ENCODE data around the gene RANBP3. TPM values are rescaled to one million over a fixed set of nuclear protein-coding genes. Genes with fewer than 3 reads are reported as not detected.

The RANBP3 gene
- total RNA-seq, 1 experiment from 2014 or later: 62.4 TPM

DNA sequence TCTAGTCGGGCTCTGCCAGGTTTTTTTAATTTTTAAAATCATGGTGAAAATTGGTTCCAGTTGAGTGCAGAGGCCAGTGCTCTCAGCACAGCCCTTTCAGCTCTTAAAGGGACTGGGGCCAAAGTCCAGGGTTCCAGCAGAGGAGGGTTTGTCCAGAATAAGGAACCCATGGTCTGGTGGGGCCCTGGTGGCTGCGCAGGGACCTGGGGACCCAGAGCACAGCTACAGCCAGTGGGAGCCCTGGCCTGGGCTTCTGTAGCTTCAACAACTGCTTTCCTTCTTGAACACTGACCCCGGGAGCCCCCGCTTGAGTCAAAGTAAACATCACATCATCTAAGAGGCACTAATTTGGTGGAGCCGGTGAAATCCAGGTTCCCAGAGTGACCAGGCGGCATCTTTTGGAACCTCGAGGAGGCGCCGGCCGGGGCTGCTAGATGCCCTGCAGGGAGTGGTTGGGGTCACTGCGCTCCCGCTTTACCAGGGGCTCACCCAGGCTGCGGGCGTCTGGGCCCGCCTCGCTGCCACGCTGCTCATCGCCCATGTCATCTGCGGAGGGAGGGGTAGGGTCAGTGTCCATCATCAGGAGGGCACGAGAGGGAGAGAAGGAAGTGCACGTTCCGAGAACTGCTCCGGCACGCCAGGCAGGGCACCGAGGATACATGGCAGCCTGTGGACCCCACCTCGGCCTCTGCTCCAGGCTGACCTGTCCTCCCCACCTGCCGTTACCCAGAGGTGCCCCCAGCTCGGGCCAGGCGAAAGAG, 16.6 kb upstream of the RANBP3 start:
- no peaks in the 10 kb centered on the region for H4K20me1 ChIP-seq (ENCODE audit: insufficient read depth)
- no peaks in the 10 kb centered on the region for H3K27me3 ChIP-seq (ENCODE audit: insufficient read depth, low read length)
- no peaks in the 10 kb centered on the region for H3K9me3 ChIP-seq (ENCODE audit: control insufficient read depth in 1 of 2, insufficient read depth in 1 of 2, low read depth in 1 of 2, low read length in 2 of 2)
- BruUV-seq (replicated peaks): no TSS peak
- ATAC-seq (no peak), DNase-seq (ENCODE audit: low read depth, low spot score) (no peak)
- POLR2A ChIA-PET: no interaction called here
- no peak overlapping the region for H2AFZ ChIP-seq (ENCODE audit: low read depth, low read length, poor library complexity, severe bottlenecking)
- H3K4me2 ChIP-seq (ENCODE audit: low read length): no peak overlapping the region
- H3K79me2 ChIP-seq (ENCODE audit: insufficient read depth, low read length): no peaks in the 10 kb centered on the region
- intact Hi-C loops (cut with micrococcal nuclease): no loop called here
- CTCF ChIA-PET: no interaction called here
- no peak overlapping the region for H3K27ac ChIP-seq (ENCODE audit: low read depth, low read length)
- no peaks in the 10 kb centered on the region for H3K36me3 ChIP-seq (ENCODE audit: control insufficient read depth in 1 of 2, insufficient read depth in 2 of 2, low read length in 2 of 2)
- H3K4me3 ChIP-seq (replicated peaks in 1 of 2; ENCODE audit: low read depth in 1 of 2, low read length in 2 of 2): no peak overlapping the region
- peaks cover 0 to 6% of the 10 kb centered on the region in 2 experiments; a peak in 1 of 4 replicates for H3K4me1 ChIP-seq (ENCODE audit: control insufficient read depth in 1 of 2, insufficient read depth in 2 of 2, low read length in 2 of 2)
- H3K9me2 ChIP-seq (ENCODE audit: insufficient read depth): no peaks in the 10 kb centered on the region
- H3K9ac ChIP-seq (ENCODE audit: low read length): no peak overlapping the region
- RAD21 ChIA-PET (ENCODE audit: low non-redundant PET in 1 of 2, low total read pairs in 2 of 2, uncharacterized antibody in 2 of 2, unreplicated experiment in 2 of 2): no interaction called here
- TF ChIP-seq ZFX (IDR thresholded peaks at IDR 0.05) (no peak), EGR1 (IDR thresholded peaks at IDR 0.05; ENCODE audit: low read depth) (no peak), EZH2phosphoT487 (IDR thresholded peaks at IDR 0.05; ENCODE audit: borderline replicate concordance) (no peak), POLR2AphosphoS5 (IDR thresholded peaks at IDR 0.05; ENCODE audit: low read depth, low read length) (no peak), YY1 (IDR thresholded peaks at IDR 0.05; ENCODE audit: extremely low read depth, insufficient replicate concordance, low read depth, low read length) (no peak), SP1 (IDR thresholded peaks at IDR 0.05; ENCODE audit: low read depth) (no peak), TCF7L2 (IDR thresholded peaks at IDR 0.05; ENCODE audit: borderline replicate concordance, extremely low read depth, insufficient read depth, insufficient read length) (no peak), SIN3A (IDR thresholded peaks at IDR 0.05; ENCODE audit: low read depth) (no peak)
- TF ChIP-seq, protein P1, sequence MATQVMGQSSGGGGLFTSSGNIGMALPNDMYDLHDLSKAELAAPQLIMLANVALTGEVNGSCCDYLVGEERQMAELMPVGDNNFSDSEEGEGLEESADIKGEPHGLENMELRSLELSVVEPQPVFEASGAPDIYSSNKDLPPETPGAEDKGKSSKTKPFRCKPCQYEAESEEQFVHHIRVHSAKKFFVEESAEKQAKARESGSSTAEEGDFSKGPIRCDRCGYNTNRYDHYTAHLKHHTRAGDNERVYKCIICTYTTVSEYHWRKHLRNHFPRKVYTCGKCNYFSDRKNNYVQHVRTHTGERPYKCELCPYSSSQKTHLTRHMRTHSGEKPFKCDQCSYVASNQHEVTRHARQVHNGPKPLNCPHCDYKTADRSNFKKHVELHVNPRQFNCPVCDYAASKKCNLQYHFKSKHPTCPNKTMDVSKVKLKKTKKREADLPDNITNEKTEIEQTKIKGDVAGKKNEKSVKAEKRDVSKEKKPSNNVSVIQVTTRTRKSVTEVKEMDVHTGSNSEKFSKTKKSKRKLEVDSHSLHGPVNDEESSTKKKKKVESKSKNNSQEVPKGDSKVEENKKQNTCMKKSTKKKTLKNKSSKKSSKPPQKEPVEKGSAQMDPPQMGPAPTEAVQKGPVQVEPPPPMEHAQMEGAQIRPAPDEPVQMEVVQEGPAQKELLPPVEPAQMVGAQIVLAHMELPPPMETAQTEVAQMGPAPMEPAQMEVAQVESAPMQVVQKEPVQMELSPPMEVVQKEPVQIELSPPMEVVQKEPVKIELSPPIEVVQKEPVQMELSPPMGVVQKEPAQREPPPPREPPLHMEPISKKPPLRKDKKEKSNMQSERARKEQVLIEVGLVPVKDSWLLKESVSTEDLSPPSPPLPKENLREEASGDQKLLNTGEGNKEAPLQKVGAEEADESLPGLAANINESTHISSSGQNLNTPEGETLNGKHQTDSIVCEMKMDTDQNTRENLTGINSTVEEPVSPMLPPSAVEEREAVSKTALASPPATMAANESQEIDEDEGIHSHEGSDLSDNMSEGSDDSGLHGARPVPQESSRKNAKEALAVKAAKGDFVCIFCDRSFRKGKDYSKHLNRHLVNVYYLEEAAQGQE (IDR thresholded peaks at IDR 0.05; ENCODE audit: low read depth): no peak
- TF ChIP-seq, protein P2, sequence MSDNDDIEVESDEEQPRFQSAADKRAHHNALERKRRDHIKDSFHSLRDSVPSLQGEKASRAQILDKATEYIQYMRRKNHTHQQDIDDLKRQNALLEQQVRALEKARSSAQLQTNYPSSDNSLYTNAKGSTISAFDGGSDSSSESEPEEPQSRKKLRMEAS (IDR thresholded peaks at IDR 0.05): no peak

All from HCT116 (cell line).